Activated CD4-positive, alpha-beta T cell treated with anti-CD3 and anti-CD28 coated beads for 24 hours (primary cell): ENCODE measurements around the gene ASB8.
"Not testable (repeated sequence)": the region's sequence is repeated elsewhere in the genome, so short reads cannot be mapped to it uniquely, and the experiment has no call there.

Source experiments
- DNase-seq, 2 donors: peaks; one replicate each; pipeline ENCODE4 v3.0.0-alpha.2; 2020; ENCODE audit warnings: low read depth in 2 of 2

Gene ASB8

GRCh38 chr12:48183091-48183875, 26.0 kb upstream of the ASB8 start, which contains the start of gene CCDC184:
TSS of gene CCDC184 (plus strand) at chr12:48183644. CDS start at chr12:48184123, 479 bp downstream.
- peak; percentile 44 to 46 for DNase-seq

GRCh38 chr12:48182631-48183030, 25.3 kb upstream of the ASB8 start:
- no peak for DNase-seq

GRCh38 chr12:48180857-48181495, 23.7 kb upstream of the ASB8 start:
- no peak for DNase-seq

GRCh38 chr12:48180424-48180823, 23.1 kb upstream of the ASB8 start:
- DNase-seq = no peak

GRCh38 chr12:48179466-48179865, 22.2 kb upstream of the ASB8 start:
- DNase-seq = no peak

GRCh38 chr12:48177982-48178381, 20.7 kb upstream of the ASB8 start:
- no peak for DNase-seq

- no peak for DNase-seq
Observed at GRCh38 chr12:48176417-48176751, 19.1 kb upstream of the ASB8 start.

GRCh38 chr12:48175613-48176416, 18.5 kb upstream of the ASB8 start:
- no peak for DNase-seq

- no peak for DNase-seq
Observed at GRCh38 chr12:48169011-48169410, 11.7 kb upstream of the ASB8 start.

GRCh38 chr12:48165089-48165981, 8.0 kb upstream of the ASB8 start:
- DNase-seq = peak in 1 of 2 donors; percentile 50

GRCh38 chr12:48164451-48164850, 7.1 kb upstream of the ASB8 start:
- DNase-seq = no peak

GRCh38 chr12:48163150-48163747, 5.9 kb upstream of the ASB8 start:
- no peak for DNase-seq

- DNase-seq = no peak
Observed at GRCh38 chr12:48160807-48161206, 3.5 kb upstream of the ASB8 start.

- no peak for DNase-seq
Observed at GRCh38 chr12:48160046-48160445, 2.7 kb upstream of the ASB8 start.

GRCh38 chr12:48157889-48158370, 615 bp upstream of the ASB8 start:
- no peak for DNase-seq

- no peak for DNase-seq
Observed at GRCh38 chr12:48156652-48157017, 680 bp downstream of the ASB8 start.

GRCh38 chr12:48155786-48156185, 1.5 kb downstream of the ASB8 start:
- DNase-seq = not testable (repeated sequence)

- no peak for DNase-seq
Observed at GRCh38 chr12:48151103-48151771, 6.1 kb downstream of the ASB8 start.

GRCh38 chr12:48145981-48146380, 11.3 kb downstream of the ASB8 start:
- no peak for DNase-seq

- no peak for DNase-seq
Observed at GRCh38 chr12:48143898-48144297, 13.4 kb downstream of the ASB8 start.
